HepG2 (cell line): ENCODE data around the gene ARPC5. TPM values are rescaled to one million over a fixed set of nuclear protein-coding genes. Genes with fewer than 3 reads are reported as not detected.

Experiments used
- EEA1 ChIP-seq: sonication (generic); formaldehyde crosslinking; IDR thresholded peaks from 2 replicates; pipeline ENCODE4 v1.5.1; 2020; ENCODE audit warnings: mild to moderate bottlenecking, missing genetic modification reagents, borderline replicate concordance
- FOXK2 ChIP-seq: fragments of 450-650 bp; IDR thresholded peaks from 2 replicates; pipeline ENCODE4 v1.6.1; 2016
- PRMT3 ChIP-seq: sonication (generic); formaldehyde crosslinking; IDR thresholded peaks from 2 replicates; pipeline ENCODE4 v1.8.1; 2022; ENCODE audit warnings: low read depth, mild to moderate bottlenecking, moderate library complexity, missing genetic modification reagents, borderline replicate concordance
- ZFY ChIP-seq: sonication (generic); formaldehyde crosslinking; IDR thresholded peaks from 2 replicates; pipeline ENCODE4 v1.4.0; 2020; ENCODE audit warnings: missing genetic modification reagents
- ZNF230 ChIP-seq: sonication (generic); formaldehyde crosslinking; IDR thresholded peaks from 2 replicates; pipeline ENCODE4 v1.4.0; 2020; ENCODE audit warnings: mild to moderate bottlenecking, missing genetic modification reagents
- ZNF335 ChIP-seq: sonication (generic); formaldehyde crosslinking; IDR thresholded peaks from 2 replicates; pipeline ENCODE4 v1.4.0; 2020; ENCODE audit warnings: missing genetic modification reagents
- ZNF746 ChIP-seq: sonication (generic); formaldehyde crosslinking; IDR thresholded peaks from 2 replicates; pipeline ENCODE4 v1.8.0; 2022; ENCODE audit warnings: mild to moderate bottlenecking, missing genetic modification reagents
- polyA plus RNA-seq, 8 experiments: library from polyadenylated mRNA; depleted of rRNA in 3 of 8; stranded (reverse) in 7 of 8; unstranded in 1 of 8; fragments of >200 nt; fragmentation: Illumina TruSeq in 4 of 8; extraction: Trizol in 4 of 8; gene quantifications; 2 replicates each; pipeline versions ENCODE4 v1.2.1 to v1.2.3, GENCODE V29; 2011 to 2016; ENCODE audit warnings: low read depth in 4 of 8, missing spikeins in 1 of 8, mixed read lengths in 1 of 8; ENCODE audit not compliant: insufficient read depth in 1 of 8
- total RNA-seq, 5 experiments: library from RNA; depleted of rRNA; stranded (reverse); fragments of >200 nt; fragmentation: Illumina TruSeq; extraction: Trizol; gene quantifications; 2 replicates each; pipeline ENCODE4 v1.2.3, GENCODE V29; 2016; ENCODE audit warnings: low read depth in 1 of 5
- TF ChIP-seq, protein P1 (sequence below): sonication (generic); formaldehyde crosslinking; IDR thresholded peaks from 2 replicates; pipeline ENCODE4; 2020; ENCODE audit warnings: missing genetic modification reagents, mild to moderate bottlenecking, borderline replicate concordance
- TF ChIP-seq, protein P2 (sequence below): sonication (generic); formaldehyde crosslinking; IDR thresholded peaks from 2 replicates; pipeline ENCODE4 v1.4.0; 2020; ENCODE audit warnings: missing genetic modification reagents
- TF ChIP-seq, protein P3 (sequence below): sonication (generic); formaldehyde crosslinking; IDR thresholded peaks from 2 replicates; pipeline ENCODE4 v1.4.0; 2020; ENCODE audit warnings: missing genetic modification reagents
- TF ChIP-seq, protein P4 (sequence below): sonication (generic); formaldehyde crosslinking; IDR thresholded peaks from 2 replicates; pipeline ENCODE4 v1.9.0; 2021; ENCODE audit warnings: missing genetic modification reagents, borderline replicate concordance
- TF ChIP-seq, protein P5 (sequence below): sonication (generic); formaldehyde crosslinking; IDR thresholded peaks from 2 replicates; pipeline ENCODE4 v1.4.0; 2020; ENCODE audit warnings: missing genetic modification reagents
- TF ChIP-seq, protein P6 (sequence below): sonication (generic); formaldehyde crosslinking; IDR thresholded peaks from 2 replicates; pipeline ENCODE4 v1.5.0; 2020; ENCODE audit warnings: missing genetic modification reagents, mild to moderate bottlenecking, borderline replicate concordance

Gene ARPC5
- total and polyA plus RNA-seq, 2 of the 13 experiments (the other 11 are each of a cell fraction or from before 2014, with no cell fraction given): 48.4 to 106 TPM

DNA sequence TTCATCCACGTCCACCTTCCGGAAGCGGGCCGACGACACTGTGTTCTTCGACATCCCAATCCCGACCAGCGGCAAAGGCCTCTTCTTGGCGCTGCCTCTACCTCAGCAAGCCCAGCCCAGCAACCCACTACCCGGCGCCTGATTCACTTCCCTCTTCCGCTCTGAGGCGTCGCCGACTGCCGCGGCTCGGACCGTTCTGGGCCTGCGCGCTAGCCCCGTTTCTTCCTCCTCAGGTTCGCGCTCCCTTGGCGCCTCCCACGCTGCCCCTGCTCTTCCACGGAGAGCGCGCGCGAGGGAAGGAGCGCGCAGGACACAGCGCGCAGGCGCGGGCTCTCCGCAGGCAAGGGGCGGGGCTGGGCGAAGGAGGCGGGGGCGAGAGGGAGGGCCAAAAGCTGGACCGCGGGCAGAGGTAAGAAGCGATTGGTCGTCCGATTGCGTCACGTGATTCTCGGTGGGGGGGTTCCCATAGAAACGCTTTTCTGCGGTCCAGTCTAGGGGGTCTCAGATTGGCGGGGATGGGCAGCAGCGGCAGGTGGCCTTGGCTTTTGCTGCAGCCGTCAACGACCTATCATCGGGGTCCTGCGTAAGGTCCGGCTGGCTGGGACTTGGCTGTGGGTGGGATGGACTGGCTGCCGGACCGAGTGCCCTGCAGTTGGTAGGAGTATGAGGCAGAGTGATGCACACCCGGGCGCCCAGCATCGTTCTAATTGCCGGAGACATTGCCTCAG is at the start of gene ARPC5 (continued):
- TF ChIP-seq, protein P1, sequence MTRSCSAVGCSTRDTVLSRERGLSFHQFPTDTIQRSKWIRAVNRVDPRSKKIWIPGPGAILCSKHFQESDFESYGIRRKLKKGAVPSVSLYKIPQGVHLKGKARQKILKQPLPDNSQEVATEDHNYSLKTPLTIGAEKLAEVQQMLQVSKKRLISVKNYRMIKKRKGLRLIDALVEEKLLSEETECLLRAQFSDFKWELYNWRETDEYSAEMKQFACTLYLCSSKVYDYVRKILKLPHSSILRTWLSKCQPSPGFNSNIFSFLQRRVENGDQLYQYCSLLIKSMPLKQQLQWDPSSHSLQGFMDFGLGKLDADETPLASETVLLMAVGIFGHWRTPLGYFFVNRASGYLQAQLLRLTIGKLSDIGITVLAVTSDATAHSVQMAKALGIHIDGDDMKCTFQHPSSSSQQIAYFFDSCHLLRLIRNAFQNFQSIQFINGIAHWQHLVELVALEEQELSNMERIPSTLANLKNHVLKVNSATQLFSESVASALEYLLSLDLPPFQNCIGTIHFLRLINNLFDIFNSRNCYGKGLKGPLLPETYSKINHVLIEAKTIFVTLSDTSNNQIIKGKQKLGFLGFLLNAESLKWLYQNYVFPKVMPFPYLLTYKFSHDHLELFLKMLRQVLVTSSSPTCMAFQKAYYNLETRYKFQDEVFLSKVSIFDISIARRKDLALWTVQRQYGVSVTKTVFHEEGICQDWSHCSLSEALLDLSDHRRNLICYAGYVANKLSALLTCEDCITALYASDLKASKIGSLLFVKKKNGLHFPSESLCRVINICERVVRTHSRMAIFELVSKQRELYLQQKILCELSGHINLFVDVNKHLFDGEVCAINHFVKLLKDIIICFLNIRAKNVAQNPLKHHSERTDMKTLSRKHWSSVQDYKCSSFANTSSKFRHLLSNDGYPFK (CRISPR knock-in tag): peak; percentile 11; the same call in 1 of the 2 replicates
- TF ChIP-seq ZFY (CRISPR knock-in tag): peak; percentile 90
- TF ChIP-seq ZNF746 (CRISPR knock-in tag): no peak
- no peak; the same call in 1 of the 2 replicates for TF ChIP-seq ZNF230 (CRISPR knock-in tag)
- TF ChIP-seq, protein P2, sequence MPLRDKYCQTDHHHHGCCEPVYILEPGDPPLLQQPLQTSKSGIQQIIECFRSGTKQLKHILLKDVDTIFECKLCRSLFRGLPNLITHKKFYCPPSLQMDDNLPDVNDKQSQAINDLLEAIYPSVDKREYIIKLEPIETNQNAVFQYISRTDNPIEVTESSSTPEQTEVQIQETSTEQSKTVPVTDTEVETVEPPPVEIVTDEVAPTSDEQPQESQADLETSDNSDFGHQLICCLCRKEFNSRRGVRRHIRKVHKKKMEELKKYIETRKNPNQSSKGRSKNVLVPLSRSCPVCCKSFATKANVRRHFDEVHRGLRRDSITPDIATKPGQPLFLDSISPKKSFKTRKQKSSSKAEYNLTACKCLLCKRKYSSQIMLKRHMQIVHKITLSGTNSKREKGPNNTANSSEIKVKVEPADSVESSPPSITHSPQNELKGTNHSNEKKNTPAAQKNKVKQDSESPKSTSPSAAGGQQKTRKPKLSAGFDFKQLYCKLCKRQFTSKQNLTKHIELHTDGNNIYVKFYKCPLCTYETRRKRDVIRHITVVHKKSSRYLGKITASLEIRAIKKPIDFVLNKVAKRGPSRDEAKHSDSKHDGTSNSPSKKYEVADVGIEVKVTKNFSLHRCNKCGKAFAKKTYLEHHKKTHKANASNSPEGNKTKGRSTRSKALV: 0 out of 2 replicates have a peak, but pooled peaks have one; percentile 42
- no peak for TF ChIP-seq FOXK2
- TF ChIP-seq, protein P3, sequence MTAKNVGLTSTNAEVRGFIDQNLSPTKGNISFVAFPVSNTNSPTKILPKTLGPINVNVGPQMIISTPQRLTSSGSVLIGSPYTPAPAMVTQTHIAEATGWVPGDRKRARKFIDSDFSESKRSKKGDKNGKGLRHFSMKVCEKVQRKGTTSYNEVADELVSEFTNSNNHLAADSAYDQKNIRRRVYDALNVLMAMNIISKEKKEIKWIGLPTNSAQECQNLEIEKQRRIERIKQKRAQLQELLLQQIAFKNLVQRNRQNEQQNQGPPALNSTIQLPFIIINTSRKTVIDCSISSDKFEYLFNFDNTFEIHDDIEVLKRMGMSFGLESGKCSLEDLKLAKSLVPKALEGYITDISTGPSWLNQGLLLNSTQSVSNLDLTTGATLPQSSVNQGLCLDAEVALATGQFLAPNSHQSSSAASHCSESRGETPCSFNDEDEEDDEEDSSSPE (CRISPR knock-in tag): peak; percentile 91
- TF ChIP-seq, protein P4, sequence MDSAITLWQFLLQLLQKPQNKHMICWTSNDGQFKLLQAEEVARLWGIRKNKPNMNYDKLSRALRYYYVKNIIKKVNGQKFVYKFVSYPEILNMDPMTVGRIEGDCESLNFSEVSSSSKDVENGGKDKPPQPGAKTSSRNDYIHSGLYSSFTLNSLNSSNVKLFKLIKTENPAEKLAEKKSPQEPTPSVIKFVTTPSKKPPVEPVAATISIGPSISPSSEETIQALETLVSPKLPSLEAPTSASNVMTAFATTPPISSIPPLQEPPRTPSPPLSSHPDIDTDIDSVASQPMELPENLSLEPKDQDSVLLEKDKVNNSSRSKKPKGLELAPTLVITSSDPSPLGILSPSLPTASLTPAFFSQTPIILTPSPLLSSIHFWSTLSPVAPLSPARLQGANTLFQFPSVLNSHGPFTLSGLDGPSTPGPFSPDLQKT (CRISPR knock-in tag): no peak
- TF ChIP-seq, protein P5, sequence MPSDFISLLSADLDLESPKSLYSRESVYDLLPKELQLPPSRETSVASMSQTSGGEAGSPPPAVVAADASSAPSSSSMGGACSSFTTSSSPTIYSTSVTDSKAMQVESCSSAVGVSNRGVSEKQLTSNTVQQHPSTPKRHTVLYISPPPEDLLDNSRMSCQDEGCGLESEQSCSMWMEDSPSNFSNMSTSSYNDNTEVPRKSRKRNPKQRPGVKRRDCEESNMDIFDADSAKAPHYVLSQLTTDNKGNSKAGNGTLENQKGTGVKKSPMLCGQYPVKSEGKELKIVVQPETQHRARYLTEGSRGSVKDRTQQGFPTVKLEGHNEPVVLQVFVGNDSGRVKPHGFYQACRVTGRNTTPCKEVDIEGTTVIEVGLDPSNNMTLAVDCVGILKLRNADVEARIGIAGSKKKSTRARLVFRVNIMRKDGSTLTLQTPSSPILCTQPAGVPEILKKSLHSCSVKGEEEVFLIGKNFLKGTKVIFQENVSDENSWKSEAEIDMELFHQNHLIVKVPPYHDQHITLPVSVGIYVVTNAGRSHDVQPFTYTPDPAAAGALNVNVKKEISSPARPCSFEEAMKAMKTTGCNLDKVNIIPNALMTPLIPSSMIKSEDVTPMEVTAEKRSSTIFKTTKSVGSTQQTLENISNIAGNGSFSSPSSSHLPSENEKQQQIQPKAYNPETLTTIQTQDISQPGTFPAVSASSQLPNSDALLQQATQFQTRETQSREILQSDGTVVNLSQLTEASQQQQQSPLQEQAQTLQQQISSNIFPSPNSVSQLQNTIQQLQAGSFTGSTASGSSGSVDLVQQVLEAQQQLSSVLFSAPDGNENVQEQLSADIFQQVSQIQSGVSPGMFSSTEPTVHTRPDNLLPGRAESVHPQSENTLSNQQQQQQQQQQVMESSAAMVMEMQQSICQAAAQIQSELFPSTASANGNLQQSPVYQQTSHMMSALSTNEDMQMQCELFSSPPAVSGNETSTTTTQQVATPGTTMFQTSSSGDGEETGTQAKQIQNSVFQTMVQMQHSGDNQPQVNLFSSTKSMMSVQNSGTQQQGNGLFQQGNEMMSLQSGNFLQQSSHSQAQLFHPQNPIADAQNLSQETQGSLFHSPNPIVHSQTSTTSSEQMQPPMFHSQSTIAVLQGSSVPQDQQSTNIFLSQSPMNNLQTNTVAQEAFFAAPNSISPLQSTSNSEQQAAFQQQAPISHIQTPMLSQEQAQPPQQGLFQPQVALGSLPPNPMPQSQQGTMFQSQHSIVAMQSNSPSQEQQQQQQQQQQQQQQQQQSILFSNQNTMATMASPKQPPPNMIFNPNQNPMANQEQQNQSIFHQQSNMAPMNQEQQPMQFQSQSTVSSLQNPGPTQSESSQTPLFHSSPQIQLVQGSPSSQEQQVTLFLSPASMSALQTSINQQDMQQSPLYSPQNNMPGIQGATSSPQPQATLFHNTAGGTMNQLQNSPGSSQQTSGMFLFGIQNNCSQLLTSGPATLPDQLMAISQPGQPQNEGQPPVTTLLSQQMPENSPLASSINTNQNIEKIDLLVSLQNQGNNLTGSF (CRISPR knock-in tag): 0 out of 2 replicates have a peak, but pooled peaks have one; percentile 4
- TF ChIP-seq PRMT3 (CRISPR knock-in tag): no peak
- peak; percentile 82; the same call in 1 of the 2 replicates for TF ChIP-seq EEA1 (CRISPR knock-in tag)
- TF ChIP-seq ZNF335 (CRISPR knock-in tag): no peak
- TF ChIP-seq, protein P6, sequence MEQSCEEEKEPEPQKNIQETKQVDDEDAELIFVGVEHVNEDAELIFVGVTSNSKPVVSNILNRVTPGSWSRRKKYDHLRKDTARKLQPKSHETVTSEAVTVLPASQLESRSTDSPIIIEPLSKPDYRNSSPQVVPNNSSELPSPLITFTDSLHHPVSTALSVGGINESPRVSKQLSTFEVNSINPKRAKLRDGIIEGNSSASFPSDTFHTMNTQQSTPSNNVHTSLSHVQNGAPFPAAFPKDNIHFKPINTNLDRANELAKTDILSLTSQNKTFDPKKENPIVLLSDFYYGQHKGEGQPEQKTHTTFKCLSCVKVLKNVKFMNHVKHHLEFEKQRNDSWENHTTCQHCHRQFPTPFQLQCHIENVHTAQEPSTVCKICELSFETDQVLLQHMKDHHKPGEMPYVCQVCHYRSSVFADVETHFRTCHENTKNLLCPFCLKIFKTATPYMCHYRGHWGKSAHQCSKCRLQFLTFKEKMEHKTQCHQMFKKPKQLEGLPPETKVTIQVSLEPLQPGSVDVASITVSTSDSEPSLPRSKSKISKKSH (CRISPR knock-in tag): peak; percentile 20; the same call in 1 of the 2 replicates
